GM19193 (cell line): Measurements from ENCODE around the gene HID1.

ENCODE experiments used
- POLR2A ChIP-seq: IDR thresholded peaks from 4 replicates; pipeline ENCODE4 v1.6.1; 2011; ENCODE audit not compliant: insufficient read depth, insufficient read length; ENCODE audit errors: extremely low read depth

The HID1 gene

DNA sequence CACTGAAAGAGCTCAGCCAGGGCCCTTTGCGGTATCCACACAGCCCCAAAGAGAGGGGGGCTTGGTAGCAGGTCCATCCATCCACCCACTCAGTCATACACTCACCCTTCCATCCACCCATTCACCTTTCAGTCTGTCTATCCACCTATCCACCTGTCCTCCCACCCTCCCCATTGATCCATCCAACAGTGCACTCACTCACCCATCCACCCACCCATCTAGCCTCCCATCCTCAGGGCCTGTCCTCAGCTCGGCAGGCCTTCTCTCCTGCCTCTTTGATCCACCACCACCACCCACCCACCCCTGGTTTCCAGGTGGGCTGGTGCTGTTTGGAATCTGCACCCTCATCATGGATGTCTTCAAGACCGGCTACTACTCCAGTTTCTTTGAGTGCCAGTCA, 47.3 kb downstream of the HID1 start:
- no peak for TF ChIP-seq POLR2A

- no peak for TF ChIP-seq POLR2A
Observed at GRCh38 chr17:74924250-74924948, 48.2 kb downstream of the HID1 start, which contains the start of gene OTOP2. TSS of gene OTOP2 (plus strand) at chr17:74924273. CDS start at chr17:74924633, 360 bp downstream.

DNA sequence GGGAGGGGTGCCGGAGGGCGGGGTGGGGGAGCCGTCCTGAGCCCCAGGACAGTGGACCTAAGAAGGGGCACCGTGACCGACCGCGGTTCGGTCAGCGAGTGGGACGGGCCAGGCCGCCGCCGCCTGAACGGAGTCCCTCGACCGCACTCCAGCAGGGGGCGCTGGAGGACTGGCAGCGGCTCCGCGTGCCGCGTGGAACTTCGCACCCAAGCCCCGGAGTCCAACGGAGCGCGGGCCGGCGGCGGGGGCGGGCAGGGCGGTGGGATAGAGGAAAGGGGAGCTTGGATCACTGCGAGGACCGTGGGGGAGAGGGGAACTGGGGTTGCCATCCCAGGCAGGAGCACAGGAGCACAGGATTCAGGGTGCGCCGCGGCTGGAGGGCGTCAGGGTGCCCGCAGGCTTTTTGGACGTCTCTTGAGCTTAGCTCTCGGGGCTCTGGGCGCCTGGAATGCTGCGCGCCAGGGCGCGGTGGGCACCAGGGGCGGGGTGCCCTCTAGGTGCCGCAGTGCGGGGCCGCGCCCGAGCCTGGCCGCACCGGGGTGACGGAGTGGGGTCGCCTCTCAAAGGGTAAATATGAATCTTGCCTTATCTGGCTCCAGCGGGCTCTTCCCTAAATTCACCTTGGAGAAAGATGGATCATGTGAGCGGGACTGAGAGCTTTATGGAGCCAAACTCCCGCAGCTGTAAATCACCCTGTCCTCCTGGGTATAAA, 48.9 kb downstream of the HID1 start:
- no peak for TF ChIP-seq POLR2A

DNA sequence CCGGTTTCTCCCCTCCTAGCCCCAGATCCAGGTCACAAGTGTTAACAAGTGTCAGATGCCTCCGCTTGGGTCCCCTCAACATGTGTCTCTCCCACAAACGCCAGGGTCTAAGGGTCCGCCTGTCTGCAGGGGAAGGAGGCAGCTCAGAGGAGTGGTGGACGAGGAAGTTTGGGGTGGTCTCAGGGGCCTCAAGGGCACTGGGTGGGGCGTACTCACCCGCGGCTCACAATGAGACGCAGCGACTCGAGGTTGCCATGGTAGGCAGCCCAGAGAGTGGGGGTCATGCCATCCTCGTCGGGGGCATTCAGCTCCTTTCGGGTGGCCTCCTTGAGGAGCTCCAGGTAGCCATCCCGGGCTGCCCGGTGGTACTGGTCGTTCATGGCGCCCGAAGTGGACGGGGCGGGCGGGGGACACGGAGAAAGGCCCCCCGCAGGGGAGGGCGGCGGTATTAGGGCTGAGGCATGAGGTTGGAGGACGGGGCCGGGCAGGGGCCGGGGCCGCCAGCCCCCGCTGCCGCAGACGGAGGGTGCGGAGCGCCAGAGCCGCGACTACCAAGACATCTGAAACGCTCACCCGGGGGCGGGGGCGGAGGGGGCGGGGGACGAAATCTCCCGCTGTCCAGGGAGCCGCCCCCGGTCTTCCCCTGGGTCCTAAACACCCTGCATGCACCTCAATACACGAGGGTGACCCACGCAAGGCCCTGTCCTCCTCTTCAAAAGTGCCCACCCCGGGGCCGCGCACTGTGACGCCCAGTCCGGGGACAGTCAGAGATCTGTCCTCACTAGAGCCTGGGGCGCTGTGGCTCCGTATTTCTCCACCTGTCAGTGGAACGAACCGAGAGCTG, 49.6 kb downstream of the HID1 start, which contains the start of gene USH1G:
TSS of gene USH1G (minus strand) at position 562 of the 844 bp plus-strand sequence. CDS start at position 380, 182 bp downstream.
- no peak for TF ChIP-seq POLR2A

DNA sequence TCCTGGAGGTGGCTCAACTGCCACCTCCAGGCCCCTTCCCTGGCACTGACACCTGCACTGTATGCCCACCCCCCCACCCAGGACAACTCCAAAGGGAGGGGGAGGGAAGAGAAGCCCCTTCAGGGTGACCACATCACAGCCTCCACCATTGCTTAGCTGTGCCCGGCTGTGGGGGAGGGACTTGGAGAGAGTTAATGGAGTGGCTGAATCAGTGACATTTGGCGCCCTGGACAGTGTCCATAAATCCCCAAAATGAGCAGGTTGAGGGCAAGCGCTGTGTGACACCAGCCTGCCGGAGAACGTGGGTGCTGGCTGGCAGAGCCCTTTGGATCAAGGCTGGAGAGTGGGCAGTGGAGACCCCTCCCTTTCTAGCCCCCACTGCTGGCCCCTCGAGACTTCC, 50.4 kb downstream of the HID1 start:
- no peak for TF ChIP-seq POLR2A

GRCh38 chr17:74921769-74922168, 50.8 kb downstream of the HID1 start:
- TF ChIP-seq POLR2A: no peak

GRCh38 chr17:74921026-74921681, 51.4 kb downstream of the HID1 start:
- no peak for TF ChIP-seq POLR2A

- TF ChIP-seq POLR2A: no peak
Observed at GRCh38 chr17:74920642-74921025, 51.9 kb downstream of the HID1 start.

DNA sequence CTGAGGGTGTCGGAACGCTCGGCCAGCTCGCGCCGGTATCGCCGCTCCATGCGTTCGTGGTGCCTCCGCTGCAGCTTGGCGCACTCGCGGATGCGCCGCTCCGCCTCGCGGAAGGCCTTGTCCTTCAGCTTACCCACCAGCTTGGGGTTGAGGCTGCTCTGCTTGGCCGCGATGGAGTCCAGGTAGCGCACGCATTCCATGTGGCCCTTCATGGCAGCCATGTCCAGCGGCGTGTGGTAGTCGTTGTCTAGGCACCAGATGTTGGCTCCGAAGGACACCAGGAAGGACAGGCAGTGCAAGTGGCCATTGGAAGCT, 52.3 kb downstream of the HID1 start:
- no peak for TF ChIP-seq POLR2A

DNA sequence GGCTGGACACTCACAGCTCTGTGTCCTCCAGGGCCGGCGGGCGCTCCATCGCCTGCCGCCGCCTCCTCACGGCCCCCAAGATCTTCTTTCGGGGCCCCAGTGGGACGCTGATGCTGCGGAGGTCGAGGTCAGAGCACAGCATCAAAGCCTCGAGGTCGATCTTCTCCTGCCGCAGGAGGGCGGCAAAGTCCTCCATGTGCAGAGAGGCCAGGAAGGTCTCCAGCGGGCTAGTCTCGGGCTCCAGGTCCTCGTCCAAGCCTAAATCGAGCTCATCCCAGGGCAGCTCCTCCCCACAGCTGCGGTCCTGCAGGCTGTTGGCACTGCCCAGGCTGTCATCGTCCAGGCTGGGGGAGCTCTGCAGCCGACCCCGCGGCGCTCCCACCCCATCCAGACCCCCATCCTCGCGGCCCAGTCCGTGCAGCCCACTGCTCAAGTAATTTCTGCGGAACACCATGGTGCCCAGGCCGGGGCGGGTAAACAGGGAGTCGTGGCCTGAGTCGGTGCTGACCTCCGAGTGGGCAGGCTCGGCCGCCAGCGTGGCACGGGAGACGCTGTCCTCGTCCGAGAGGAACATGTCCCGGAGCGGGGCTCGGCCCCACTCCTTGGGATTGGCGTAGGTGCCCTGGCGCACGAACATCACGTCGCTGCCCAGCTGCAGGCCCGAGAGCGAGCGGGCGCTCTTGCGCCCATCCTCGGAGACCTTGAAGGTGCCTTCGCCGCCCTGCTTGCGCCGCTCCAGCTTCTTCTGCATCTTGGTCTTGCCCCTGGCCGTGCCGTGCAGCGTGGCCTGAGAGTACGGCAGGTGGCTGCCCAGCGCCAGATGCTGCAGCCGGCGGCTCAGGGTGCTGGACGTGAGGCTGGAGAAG, 52.9 kb downstream of the HID1 start:
- TF ChIP-seq POLR2A: no peak

- no peak for TF ChIP-seq POLR2A
Observed at GRCh38 chr17:74918906-74919305, 53.7 kb downstream of the HID1 start.

GRCh38 chr17:74917430-74917829, 55.1 kb downstream of the HID1 start:
- TF ChIP-seq POLR2A: no peak

DNA sequence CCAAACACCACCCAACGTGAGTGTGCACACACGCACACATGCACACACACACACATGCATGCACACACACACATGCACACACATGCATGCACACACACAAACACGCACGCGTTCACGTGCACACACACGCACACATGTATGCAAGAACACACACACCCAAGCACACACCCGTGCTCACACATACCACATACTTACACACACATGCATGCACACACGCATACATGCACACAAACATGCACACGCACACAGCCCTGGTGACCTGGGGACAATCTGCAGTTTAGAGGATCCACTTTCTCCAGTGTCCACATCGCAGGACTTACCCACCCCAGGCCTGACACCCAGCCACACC, 55.7 kb downstream of the HID1 start:
- TF ChIP-seq POLR2A: no peak
